PC-9 (cell line): ENCODE results near the gene NKIRAS1. TPM values are rescaled to one million over a fixed set of nuclear protein-coding genes. Genes with fewer than 3 reads are reported as not detected.

Experiments used
- BruUV-seq: library from RNA; stranded (reverse); fragments of 400-500 nt; replicated peaks from 2 replicates; lab custom pipeline; 2021; lab: Mats Ljungman, UMichigan
- CTCF ChIA-PET: fragments of 300-600 bp; sonication (Branson Sonifier 250); formaldehyde crosslinking; loops from one replicate; lab custom pipeline; 2022; ENCODE audit warnings: antibody characterized with exemption; lab: Charles Lee
- POLR2A ChIA-PET: fragments of 300-600 bp; sonication (Branson Sonifier 250); formaldehyde crosslinking; loops from one replicate; lab custom pipeline; 2022; ENCODE audit warnings: antibody characterized with exemption; ENCODE audit not compliant: unreplicated experiment; lab: Charles Lee
- DNase-seq, 2 experiments: peaks; one replicate each; pipeline versions ENCODE4 v3.0.0 to v3.0.0-alpha.2; 2015 to 2022; ENCODE audit warnings: mixed read lengths in 1 of 2
- H2AFZ ChIP-seq: fragments of 200-600 bp; sonication (generic); 2 replicates; pipeline ENCODE4 v1.8.1; 2017; ENCODE audit warnings: antibody characterized with exemption
- H3F3A ChIP-seq: fragments of 200-600 bp; sonication (generic); 2 replicates; pipeline ENCODE4 v1.8.1; 2017; ENCODE audit warnings: antibody characterized with exemption, mild to moderate bottlenecking, low read depth; ENCODE audit not compliant: insufficient read depth
- H3K27ac ChIP-seq: fragments of 200-600 bp; sonication (generic); 2 replicates; pipeline ENCODE4 v1.6.1; 2016; ENCODE audit warnings: mixed run types
- H3K27me3 ChIP-seq: fragments of 200-600 bp; sonication (generic); 2 replicates; pipeline ENCODE4 v1.6.1; 2016; ENCODE audit warnings: low read depth, mixed run types; ENCODE audit not compliant: insufficient read depth
- H3K36me3 ChIP-seq: fragments of 200-600 bp; sonication (generic); 2 replicates; pipeline ENCODE4 v1.6.1; 2016; ENCODE audit warnings: low read depth, mixed run types
- H3K4me1 ChIP-seq: fragments of 200-600 bp; sonication (generic); replicated peaks from 2 replicates; pipeline ENCODE4 v1.6.1; 2016; ENCODE audit warnings: mixed run types; ENCODE audit not compliant: insufficient read depth
- H3K4me2 ChIP-seq: fragments of 200-600 bp; sonication (generic); 2 replicates; pipeline ENCODE4 v1.6.1; 2017; ENCODE audit warnings: mixed run types
- H3K4me3 ChIP-seq: fragments of 200-600 bp; sonication (generic); 2 replicates; pipeline ENCODE4 v1.6.1; 2016; ENCODE audit warnings: mixed run types
- H3K79me2 ChIP-seq: fragments of 200-600 bp; sonication (generic); 2 replicates; pipeline ENCODE4 v1.6.1; 2017; ENCODE audit warnings: low read depth, mixed run types
- H3K9me2 ChIP-seq: fragments of 200-600 bp; sonication (generic); 2 replicates; pipeline ENCODE4 v1.8.1; 2017; ENCODE audit warnings: mild to moderate bottlenecking; ENCODE audit not compliant: insufficient read depth
- H3K9me3 ChIP-seq: fragments of 200-600 bp; sonication (generic); 2 replicates; pipeline ENCODE4 v1.8.1; 2016; ENCODE audit warnings: low read depth; ENCODE audit not compliant: insufficient read depth
- H4K20me1 ChIP-seq: fragments of 200-600 bp; sonication (generic); 2 replicates; pipeline ENCODE4 v1.8.1; 2017; ENCODE audit not compliant: insufficient read depth
- CTCF ChIP-seq: fragments of 200-600 bp; sonication (generic); conservative IDR thresholded peaks from 2 replicates; pipeline ENCODE4 v1.6.1; 2017; ENCODE audit warnings: mixed run types, antibody characterized with exemption, mild to moderate bottlenecking, moderate library complexity
- EZH2 ChIP-seq: fragments of 200-600 bp; sonication (generic); IDR thresholded peaks from 2 replicates; pipeline ENCODE4 v1.8.0; 2017; ENCODE audit warnings: antibody characterized with exemption, low read depth
- intact Hi-C: fragments of 100-400 bp; cut with micrococcal nuclease; formaldehyde crosslinking; loops from one replicate; pipeline ENCODE4 v1.10.0; 2022; ENCODE audit not compliant: unreplicated experiment
- total RNA-seq: library from RNA; stranded (reverse); gene quantifications from 2 replicates; pipeline ENCODE4 v1.2.3, GENCODE V29; 2021

NKIRAS1 gene
- total RNA-seq, 1 experiment from 2014 or later, result 8.6 TPM

GRCh38 chr3:23949784-23950183 lies 33.0 kb upstream of the NKIRAS1 start:
- intact Hi-C loops, result loop anchor here (10.0 kb wide), 1 partner anchor 935 kb away; no protein-coding TSS in a partner anchor
- Histone ChIP-seq H2AFZ (no peak overlapping the region), H3K4me3 (no peak overlapping the region), H3K4me2 (0 out of 2 replicates have a peak overlapping the region, but pooled peaks have one; percentile 4), H3F3A (peaks cover 19% of the 10 kb centered on the region), H3K27me3 (no peaks in the 10 kb centered on the region), H3K36me3 (peaks cover 17% of the 10 kb centered on the region), H3K27ac (no peak overlapping the region), H3K4me1 (peaks cover 24% of the 10 kb centered on the region), H3K9me2 (no peaks in the 10 kb centered on the region), H4K20me1 (peaks cover 23% of the 10 kb centered on the region), H3K9me3 (no peaks in the 10 kb centered on the region), H3K79me2 (peaks cover 85% of the 10 kb centered on the region)
- no peak for DNase-seq
- ChIA-PET POLR2A (no interaction called here), CTCF (interaction anchor here (0.6 kb wide), 1 partner anchor 545 kb away, joined by 3 read pairs; the partner anchor contains the start of gene THRB)
- no TSS peak for BruUV-seq
- TF ChIP-seq EZH2, result no peak
- no peak for TF ChIP-seq CTCF

- Histone ChIP-seq H3K27ac (peak overlapping the region; percentile 94), H3K4me1 (peaks cover 27% of the 10 kb centered on the region), H3K9me2 (no peaks in the 10 kb centered on the region), H3K4me2 (peak overlapping the region; percentile 92), H3K4me3 (no peak overlapping the region), H3K9me3 (no peaks in the 10 kb centered on the region), H4K20me1 (peaks cover 23% of the 10 kb centered on the region), H3K36me3 (peaks cover 13% of the 10 kb centered on the region), H3F3A (peaks cover 19% of the 10 kb centered on the region), H3K27me3 (no peaks in the 10 kb centered on the region), H2AFZ (no peak overlapping the region), H3K79me2 (peaks cover 75% of the 10 kb centered on the region)
- DNase-seq, result no peak
- intact Hi-C loops, result loop anchor here (10.0 kb wide), 1 partner anchor 934 kb away; no protein-coding TSS in a partner anchor
- TF ChIP-seq CTCF, result no peak
- TF ChIP-seq EZH2, result no peak
- CTCF ChIA-PET, result no interaction called here
- POLR2A ChIA-PET, result no interaction called here
- BruUV-seq, result no TSS peak
Observed at GRCh38 chr3:23948761-23949160, 32.0 kb upstream of the NKIRAS1 start.

- H4K20me1 ChIP-seq, result peaks cover 16% of the 10 kb centered on the region
- H3K4me1 ChIP-seq, result peaks cover 27% of the 10 kb centered on the region
- BruUV-seq, result no TSS peak
- DNase-seq, result peak; percentile 73 to 97
- ChIA-PET POLR2A (interaction anchor here (0.5 to 1.8 kb wide), 8 partner anchors 13 to 289 kb away, joined by 3 to 9 read pairs (median 4); partner anchors contain the start of genes NKIRAS1 and RPL15), CTCF (interaction anchor here (0.6 kb wide), 1 partner anchor 23 kb away, joined by 4 read pairs; no protein-coding TSS in a partner anchor)
- peaks cover 19% of the 10 kb centered on the region for H3F3A ChIP-seq
- no peaks in the 10 kb centered on the region for H3K27me3 ChIP-seq
- H3K27ac ChIP-seq, result peak overlapping the region; percentile 94
- H3K36me3 ChIP-seq, result peaks cover 13% of the 10 kb centered on the region
- H3K79me2 ChIP-seq, result peaks cover 48% of the 10 kb centered on the region
- peak overlapping the region; percentile 70 for H3K4me3 ChIP-seq
- H3K9me3 ChIP-seq, result no peaks in the 10 kb centered on the region
- peak overlapping the region; percentile 56; the same call in 1 of the 2 replicates for H2AFZ ChIP-seq
- intact Hi-C loops, result loop anchor here (1.0 to 10.0 kb wide), 6 partner anchors 13 to 931 kb away; partner anchors contain the start of gene RPL15
- no peak for TF ChIP-seq EZH2
- no peak for TF ChIP-seq CTCF
- H3K4me2 ChIP-seq, result peak overlapping the region; percentile 92
- H3K9me2 ChIP-seq, result no peaks in the 10 kb centered on the region
Observed at GRCh38 chr3:23945913-23946687, 29.3 kb upstream of the NKIRAS1 start.
